Heart left ventricle (tissue), 13 donors: ENCODE measurements around the gene UPP2.

Experiments used
- POLR2A ChIP-seq, 2 donors: fragments of 450-650 bp; IDR thresholded peaks; one replicate each; pipeline ENCODE4 v1.6.1; 2017; ENCODE audit warnings: antibody characterized with exemption in 2 of 2, mild to moderate bottlenecking in 2 of 2, moderate library complexity in 2 of 2
- TF ChIP-seq, protein P1 (sequence below), 12 donors: fragments of 200-600 bp; sonication (generic) in 4 of 12; IDR thresholded peaks; one replicate each; pipeline versions ENCODE4 v1.5.0 to v1.8.0; 2018 to 2022; ENCODE audit warnings: antibody characterized with exemption in 12 of 12, mild to moderate bottlenecking in 5 of 12
- donor health status: ischemic (EF 13 %, LVEDD 7.1; RV severe dilation, severe dysfunction).
- donor health status: DM: no; HTN: yes; CAD: no.
- donor health status: DM: no; HTN: no; CAD: no.
- donor health status: ischemic (EF 25% LVEDD 6.9; RV normal size, moderate dysfunction).
- donor health status: ischemic (EF 25% LVEDD 5.7; RV mildly dilated, moderate dysfunction).
- donor health status: ischemic (EF 35%, LVEDD 5.7; RV mildly dilated, moderate dysfunction).
- donor health status: nonischemic (EF 11% LVEDD 7.7; RV severe dilation, severe dysfunction).
- donor health status: DM: yes; HTN: yes; CAD: no.
- donor health status: PGD.
- donor health status: ischemic (EF 29% LVEDD 5.4; RV normal size, mild dysfunction).
- donor health status: nonischemic (EF 23%, LVEDD 6.1; RV moderate dilation, normal function).

GRCh38 chr2:158072361-158072760 lies 29.3 kb upstream of the UPP2 start:
- TF ChIP-seq, protein P1, sequence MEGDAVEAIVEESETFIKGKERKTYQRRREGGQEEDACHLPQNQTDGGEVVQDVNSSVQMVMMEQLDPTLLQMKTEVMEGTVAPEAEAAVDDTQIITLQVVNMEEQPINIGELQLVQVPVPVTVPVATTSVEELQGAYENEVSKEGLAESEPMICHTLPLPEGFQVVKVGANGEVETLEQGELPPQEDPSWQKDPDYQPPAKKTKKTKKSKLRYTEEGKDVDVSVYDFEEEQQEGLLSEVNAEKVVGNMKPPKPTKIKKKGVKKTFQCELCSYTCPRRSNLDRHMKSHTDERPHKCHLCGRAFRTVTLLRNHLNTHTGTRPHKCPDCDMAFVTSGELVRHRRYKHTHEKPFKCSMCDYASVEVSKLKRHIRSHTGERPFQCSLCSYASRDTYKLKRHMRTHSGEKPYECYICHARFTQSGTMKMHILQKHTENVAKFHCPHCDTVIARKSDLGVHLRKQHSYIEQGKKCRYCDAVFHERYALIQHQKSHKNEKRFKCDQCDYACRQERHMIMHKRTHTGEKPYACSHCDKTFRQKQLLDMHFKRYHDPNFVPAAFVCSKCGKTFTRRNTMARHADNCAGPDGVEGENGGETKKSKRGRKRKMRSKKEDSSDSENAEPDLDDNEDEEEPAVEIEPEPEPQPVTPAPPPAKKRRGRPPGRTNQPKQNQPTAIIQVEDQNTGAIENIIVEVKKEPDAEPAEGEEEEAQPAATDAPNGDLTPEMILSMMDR (IDR thresholded peaks at IDR 0.05): no peak
- no peak for TF ChIP-seq POLR2A (IDR thresholded peaks at IDR 0.05)
